GM19372 (cell line): ENCODE measurements around the gene UBAC2.

ENCODE experiments used
- ATAC-seq: cut with Tn5 transposase; IDR thresholded peaks from one replicate; pipeline ENCODE4 v1.9.1; 2021; ENCODE audit warnings: mild to moderate bottlenecking, low read depth, moderate library complexity; ENCODE audit not compliant: unreplicated experiment

UBAC2 gene

GRCh38 chr13:99265821-99266426 lies 65.3 kb downstream of the UBAC2 start:
- ATAC-seq = no peak

- ATAC-seq = no peak
Measured at GRCh38 chr13:99266827-99267226, 66.2 kb downstream of the UBAC2 start.

DNA sequence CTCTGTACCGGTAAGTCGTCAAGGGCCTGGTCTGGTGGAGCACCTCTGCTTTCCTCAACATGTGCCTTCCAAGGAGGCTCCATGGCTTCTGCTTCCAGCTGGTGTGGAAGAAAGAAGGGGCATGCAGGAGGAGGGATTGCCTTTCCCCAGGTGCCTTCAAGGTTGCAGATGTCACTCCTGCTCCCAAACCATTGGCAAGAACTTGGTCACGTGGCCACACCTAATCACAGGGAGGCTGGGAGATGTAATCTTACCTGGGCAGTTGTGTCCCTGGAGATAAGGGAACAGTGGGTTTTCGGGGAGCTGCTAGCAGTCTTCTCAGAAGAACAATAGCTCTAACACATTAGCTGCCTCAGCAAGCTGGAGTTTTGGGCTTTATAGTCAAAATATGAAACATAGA lies 67.3 kb downstream of the UBAC2 start:
- no peak for ATAC-seq

GRCh38 chr13:99268822-99269221 lies 68.2 kb downstream of the UBAC2 start:
- no peak for ATAC-seq

DNA sequence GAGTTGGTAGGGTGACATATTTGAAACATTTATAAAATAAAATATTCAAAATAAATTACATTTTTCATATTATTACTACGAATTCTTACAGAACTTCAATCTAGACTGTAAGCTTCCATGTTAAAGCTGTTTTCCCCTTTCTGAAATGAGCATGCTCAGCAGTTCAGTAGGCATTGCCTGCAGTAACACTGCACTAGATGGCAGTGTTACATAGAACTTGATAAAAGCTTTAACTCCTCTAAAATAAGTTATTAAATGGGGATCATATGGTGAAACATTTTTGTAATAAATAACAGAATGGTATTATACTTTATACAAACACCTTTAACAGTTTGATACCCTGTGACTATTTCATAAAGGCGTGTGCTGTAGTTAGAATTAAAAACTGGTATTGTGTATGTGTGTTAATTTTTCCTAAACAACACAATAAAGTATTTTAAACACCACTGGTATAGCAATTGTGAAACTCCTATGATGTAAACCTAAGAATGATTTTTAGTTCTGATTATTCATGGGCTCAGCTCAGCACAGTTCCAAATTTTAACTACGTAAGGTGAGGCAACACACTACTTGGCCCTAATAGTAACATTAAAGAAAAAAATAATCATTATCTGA lies 69.1 kb downstream of the UBAC2 start:
- no peak for ATAC-seq

DNA sequence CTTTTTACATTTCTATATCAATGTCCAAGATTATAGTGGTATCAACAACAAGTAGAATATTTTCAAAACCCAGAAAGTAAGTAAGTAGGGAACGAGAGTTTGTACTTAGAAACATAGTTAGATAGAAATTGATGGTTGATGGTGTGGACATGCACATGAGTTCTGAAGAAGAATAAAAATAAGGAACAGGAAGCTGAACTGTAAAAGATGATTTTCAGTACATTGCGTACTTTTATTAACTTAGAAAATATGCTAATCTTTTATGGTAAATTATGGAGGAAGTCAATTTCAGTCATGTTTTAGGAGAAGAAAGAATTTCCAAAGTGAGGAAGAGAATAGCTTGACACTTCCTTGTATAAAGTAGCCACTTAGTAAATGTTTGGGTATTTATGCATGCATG lies 69.9 kb downstream of the UBAC2 start:
- no peak for ATAC-seq

DNA sequence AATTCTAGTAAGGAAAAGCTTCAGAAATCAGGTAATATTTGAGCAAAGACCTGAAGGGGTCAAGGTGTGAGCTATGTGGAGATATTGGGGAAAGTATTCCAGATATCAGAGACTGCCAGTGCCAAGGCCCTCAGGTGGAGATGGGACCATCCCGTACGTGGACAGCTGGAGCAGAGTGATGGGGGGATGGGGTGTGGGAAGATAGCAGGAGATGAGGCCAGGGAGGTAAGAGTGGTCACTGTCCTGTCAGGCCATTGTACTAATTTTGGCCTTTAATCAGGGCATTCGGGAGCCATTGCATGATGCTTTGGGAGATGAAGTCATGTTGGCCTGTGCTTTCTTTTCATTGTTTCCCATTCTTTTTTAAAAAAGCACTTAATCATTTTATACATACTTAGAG lies 70.6 kb downstream of the UBAC2 start:
- no peak for ATAC-seq

- no peak for ATAC-seq
Measured at GRCh38 chr13:99272481-99272880, 71.8 kb downstream of the UBAC2 start.

- ATAC-seq = no peak
Measured at GRCh38 chr13:99273128-99273527, 72.5 kb downstream of the UBAC2 start.

DNA sequence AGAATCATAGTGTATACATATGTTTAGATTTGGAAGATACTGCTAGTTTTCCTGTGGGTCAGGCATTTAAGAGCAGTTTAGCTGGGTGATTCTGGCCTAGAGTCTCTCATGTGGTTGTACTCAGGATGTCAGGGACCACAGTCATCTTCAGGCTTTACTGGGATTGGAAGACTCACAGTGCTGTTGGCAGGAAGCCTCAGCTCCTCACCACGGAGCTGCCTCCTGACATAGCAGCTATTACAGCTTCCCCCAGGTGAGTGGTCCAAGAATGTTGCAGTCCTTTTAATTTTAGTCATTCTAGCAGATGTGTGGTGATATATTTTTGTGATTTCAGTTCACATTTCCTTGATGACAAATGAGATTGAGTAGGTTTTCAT lies 74.4 kb downstream of the UBAC2 start:
- ATAC-seq = no peak

DNA sequence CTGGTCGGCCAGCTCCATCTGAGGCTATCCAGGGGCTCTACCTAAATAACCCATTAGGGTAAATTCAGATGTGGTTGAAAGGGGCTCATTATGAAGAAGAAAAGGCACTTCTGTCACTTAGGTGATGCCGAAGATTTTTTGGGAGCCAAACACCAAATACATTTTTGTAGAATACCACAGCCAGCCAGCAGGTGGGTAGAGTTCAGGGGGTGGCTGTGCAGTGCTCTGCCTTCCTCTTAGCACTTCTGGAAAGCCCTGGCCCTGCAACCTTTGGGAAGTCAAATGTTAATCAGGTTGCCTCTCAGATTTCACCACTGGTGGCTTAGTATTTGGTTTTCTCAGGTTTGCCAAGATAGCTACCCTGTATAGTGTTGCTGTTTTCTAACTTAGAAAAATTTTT lies 76.1 kb downstream of the UBAC2 start:
- ATAC-seq = no peak

- ATAC-seq = no peak
Measured at GRCh38 chr13:99277629-99278028, 77.0 kb downstream of the UBAC2 start.

DNA sequence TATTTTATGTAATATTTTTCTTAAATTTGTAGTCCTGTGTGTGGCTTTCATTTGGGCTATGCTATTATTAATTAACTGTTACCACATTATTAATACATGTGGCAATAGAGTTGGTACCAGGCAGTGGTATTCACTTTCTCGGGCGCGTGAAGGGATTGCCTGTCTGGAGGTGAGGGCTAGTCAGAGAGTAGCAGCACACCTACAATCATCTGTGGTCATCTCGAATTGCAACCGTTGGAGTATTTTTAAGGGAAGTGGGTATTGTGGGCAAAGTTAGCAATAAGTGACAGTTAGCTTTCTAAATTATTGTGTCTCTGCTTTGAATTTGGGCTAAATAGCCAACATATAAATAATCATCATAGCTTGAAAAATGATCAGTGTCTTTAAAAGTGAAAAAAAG lies 77.5 kb downstream of the UBAC2 start:
- ATAC-seq = no peak

DNA sequence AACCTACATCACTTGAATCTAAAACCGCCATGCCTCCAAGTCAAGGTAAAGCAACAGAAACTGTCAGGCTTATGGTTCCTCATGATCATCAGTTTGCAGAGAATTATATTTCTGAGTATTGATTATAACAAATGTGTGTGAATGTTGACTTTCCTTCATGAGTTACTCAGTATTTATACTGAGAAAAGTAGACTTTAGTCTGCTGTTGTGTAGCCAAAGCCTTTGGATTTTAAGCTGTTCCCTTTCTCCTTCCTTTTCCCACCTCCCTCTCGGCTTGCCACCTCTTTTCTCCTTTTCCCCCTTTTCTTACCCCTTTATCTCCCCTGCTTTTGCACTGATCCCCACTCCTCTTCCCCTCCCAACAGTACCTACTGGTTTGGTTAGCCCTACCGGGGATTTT lies 78.2 kb downstream of the UBAC2 start:
- no peak for ATAC-seq

DNA sequence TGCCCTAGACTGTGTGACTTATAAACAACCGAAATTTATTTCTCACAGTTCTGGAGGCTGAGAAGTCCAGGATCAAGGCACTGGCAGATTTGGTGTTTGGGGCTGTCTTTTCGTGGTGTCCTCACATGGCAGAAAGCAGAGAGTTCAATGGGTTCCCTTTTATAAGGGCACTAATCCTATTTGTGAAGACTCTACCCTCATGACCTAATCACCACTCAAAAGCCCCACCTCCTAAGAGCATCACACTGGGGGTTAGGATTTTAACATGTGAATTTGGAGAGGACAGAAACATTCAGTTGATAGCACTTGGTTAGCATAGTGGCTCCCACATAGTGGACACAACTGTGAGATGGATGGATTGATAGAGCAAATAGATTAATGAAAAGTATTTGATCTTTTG lies 79.0 kb downstream of the UBAC2 start:
- no peak for ATAC-seq

DNA sequence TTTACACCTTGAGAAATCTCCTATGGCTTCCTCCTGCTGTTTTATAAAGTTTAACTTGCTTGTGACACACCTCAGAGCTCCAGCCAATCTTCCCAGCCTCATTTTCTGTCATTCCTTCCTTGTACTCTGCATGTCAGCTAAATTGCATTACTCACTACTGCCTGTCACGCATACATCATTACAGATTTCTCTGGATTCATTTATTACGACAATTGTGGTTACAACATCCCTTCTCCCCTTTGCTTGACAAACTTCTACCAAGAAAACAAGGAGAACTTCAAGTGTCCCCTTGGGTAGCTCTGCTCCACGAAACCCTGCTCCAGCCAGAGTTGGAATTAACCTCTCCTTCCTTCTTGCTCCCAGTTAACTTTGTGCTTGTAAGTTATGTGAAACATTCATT lies 79.5 kb downstream of the UBAC2 start:
- no peak for ATAC-seq

DNA sequence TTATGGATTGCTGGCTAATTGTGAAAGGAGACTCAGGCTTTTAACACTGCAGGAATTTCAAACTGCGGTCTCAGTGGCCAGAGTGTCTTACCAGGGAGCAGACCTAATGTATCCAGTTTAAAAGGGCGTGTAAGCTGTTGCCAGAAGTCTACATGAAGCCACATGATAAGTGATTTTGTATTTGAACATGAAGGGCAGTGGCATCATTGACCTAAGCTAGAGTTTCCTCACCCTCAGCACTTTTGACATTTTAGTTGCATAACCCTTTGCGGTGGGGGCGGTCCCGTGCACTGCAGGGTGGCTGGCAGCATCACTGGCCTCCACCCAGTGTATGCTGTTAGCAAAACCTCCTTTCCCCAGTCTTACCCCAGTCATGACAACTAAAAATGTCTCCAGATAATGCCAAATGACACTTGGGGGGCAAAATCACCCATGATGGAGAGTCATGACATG lies 81.2 kb downstream of the UBAC2 start:
- peak; percentile 57 for ATAC-seq

DNA sequence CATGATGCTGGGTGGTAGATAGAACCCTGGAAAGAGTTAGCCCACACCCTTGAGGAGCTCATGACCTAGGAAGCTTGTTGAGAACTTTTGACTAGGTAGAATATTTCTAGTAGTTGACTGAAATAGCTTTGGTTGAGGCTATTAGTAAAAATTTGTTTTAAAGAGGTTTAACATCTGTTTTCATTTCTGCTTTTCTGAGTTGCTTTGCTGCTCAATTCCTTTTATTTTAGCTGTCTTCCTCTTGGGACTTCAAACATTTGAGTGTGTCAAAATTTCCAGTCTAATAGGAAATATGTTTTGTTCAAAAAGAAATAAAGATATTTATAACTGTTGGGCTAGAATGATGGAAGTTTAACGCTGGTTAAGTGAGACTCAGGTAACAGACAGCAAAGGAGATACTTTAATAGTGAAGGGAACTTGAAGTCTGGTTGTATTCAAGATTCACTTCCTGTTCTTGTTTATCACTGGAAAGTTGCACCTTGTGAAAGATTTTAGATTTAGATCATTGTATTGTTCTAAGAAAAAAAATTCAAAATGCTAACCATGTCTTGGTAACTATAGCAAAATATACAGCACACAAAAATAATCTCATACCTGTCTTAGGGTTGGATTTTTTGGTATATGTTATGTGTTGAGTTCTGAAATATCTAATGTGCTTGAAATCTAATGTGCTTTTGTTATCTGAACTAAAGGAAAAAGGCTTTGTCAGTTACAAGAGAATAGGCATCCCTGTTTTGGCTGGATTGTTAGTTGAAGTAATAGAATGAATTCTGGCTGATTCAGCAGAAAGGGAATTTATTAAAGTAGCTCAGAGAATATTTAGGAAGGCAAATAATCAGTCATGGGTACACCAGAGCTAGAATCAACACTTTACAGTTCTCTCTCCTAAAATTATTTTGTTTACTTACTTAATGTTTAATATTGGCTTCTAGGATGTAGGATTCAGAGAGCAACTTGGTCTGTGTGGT lies 81.9 kb downstream of the UBAC2 start:
- peak; percentile 46 for ATAC-seq

DNA sequence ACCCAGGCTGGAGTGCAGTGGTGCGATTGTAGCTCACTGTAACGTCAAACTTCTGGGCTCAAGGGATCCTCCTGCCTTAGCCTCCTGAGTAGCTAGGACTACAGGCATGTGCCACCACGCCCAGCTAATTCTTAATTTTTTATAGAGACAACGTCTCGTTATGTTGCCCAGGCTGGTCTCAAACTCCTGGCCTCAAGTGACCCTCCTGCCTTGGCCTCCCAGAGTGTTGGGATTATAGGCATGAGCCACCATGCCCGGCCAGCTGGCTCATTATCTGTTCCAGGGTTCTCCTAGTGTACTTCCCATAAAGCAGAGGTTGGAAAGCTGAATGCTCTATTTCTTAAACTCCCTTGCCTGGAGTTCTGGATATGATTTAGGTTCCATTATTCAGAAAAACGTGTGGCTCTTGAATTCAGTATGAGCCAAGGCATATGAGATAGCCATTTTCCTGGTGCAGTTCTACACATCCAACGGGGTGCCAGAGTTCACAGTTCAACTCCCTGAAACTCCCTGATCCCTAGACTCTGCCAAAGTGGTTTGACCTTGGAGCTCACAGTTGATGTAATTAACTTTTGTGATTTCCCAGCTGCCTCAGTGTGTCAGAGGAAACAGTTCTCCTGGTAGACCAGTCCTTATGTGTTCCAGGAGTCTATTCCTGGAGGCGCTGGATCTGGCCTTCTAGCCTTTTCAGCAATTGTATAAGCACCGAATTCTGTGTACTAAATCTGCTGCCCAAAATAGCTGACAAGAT lies 85.0 kb downstream of the UBAC2 start:
- no peak for ATAC-seq

- no peak for ATAC-seq
Measured at GRCh38 chr13:99287551-99287950, 86.9 kb downstream of the UBAC2 start.

GRCh38 chr13:99288089-99288488 lies 87.4 kb downstream of the UBAC2 start:
- ATAC-seq = peak; percentile 79
